Keratinocyte (primary cell): ENCODE results near the gene ZDHHC4. TPM values are rescaled to one million over a fixed set of nuclear protein-coding genes. Genes with fewer than 3 reads are reported as not detected.
"Not testable (repeated sequence)": the region's sequence is repeated elsewhere in the genome, so short reads cannot be mapped to it uniquely, and the experiment has no call there.

Experiments used
- DNase-seq: peaks from one replicate; pipeline ENCODE4 v3.0.0-alpha.2; 2011; ENCODE audit warnings: low read depth, missing footprints, low spot score
- FAIRE-seq: peaks from 2 replicates; lab custom pipeline; 2011; peaks lifted over from hg19 to GRCh38; lab: Jason Lieb, UNC
- H2AFZ ChIP-seq: 2 replicates; pipeline ENCODE4 v1.6.0; 2012; ENCODE audit warnings: low read length, control low read depth, inconsistent platforms; ENCODE audit not compliant: control insufficient read depth
- H3K27ac ChIP-seq: 2 replicates; pipeline ENCODE4 v1.5.1; 2011; ENCODE audit warnings: low read length; ENCODE audit not compliant: control insufficient read depth, insufficient read depth
- H3K27me3 ChIP-seq: 3 replicates; pipeline ENCODE4 v1.6.0; 2011; ENCODE audit warnings: low read length; ENCODE audit not compliant: control insufficient read depth, insufficient read depth; ENCODE audit errors: extremely low read depth
- H3K36me3 ChIP-seq, 2 experiments: 2 replicates in 1 of 2; 3 replicates in 1 of 2; pipeline ENCODE4 v1.5.1; 2011; ENCODE audit warnings: low read length in 2 of 2, mild to moderate bottlenecking in 1 of 2; ENCODE audit not compliant: control insufficient read depth in 2 of 2, insufficient read depth in 2 of 2; ENCODE audit errors: extremely low read depth in 1 of 2
- H3K4me1 ChIP-seq: 3 replicates; pipeline ENCODE4 v1.5.1; 2011; ENCODE audit warnings: low read length; ENCODE audit not compliant: control insufficient read depth, insufficient read depth; ENCODE audit errors: extremely low read depth
- H3K4me2 ChIP-seq: 3 replicates; pipeline ENCODE4 v1.6.0; 2011; ENCODE audit warnings: low read depth, low read length; ENCODE audit not compliant: control insufficient read depth, insufficient read depth; ENCODE audit errors: extremely low read depth
- H3K4me3 ChIP-seq, 3 experiments: fragments of 200-600 bp in 1 of 3; sonication (generic) in 1 of 3; 2 replicates in 2 of 3; 3 replicates in 1 of 3; pipeline ENCODE4 v1.5.1; 2011 to 2016; ENCODE audit warnings: low read length in 3 of 3, mild to moderate bottlenecking in 3 of 3, control low read depth in 2 of 3, inconsistent platforms in 1 of 3, low read depth in 1 of 3, mixed read lengths in 1 of 3, mixed run types in 1 of 3, moderate library complexity in 1 of 3; ENCODE audit not compliant: control insufficient read depth in 2 of 3, insufficient read depth in 2 of 3; ENCODE audit errors: extremely low read depth in 1 of 3
- H3K79me2 ChIP-seq: 2 replicates; pipeline ENCODE4 v1.6.0; 2012; ENCODE audit warnings: low read length; ENCODE audit not compliant: control insufficient read depth, insufficient read depth
- H3K9ac ChIP-seq: 3 replicates; pipeline ENCODE4 v1.6.0; 2011; ENCODE audit warnings: low read length; ENCODE audit not compliant: control insufficient read depth, insufficient read depth; ENCODE audit errors: extremely low read depth
- H3K9me1 ChIP-seq: 3 replicates; pipeline ENCODE4 v1.6.0; 2011; ENCODE audit warnings: low read length; ENCODE audit not compliant: control insufficient read depth, insufficient read depth; ENCODE audit errors: extremely low read depth
- H3K9me3 ChIP-seq: 2 replicates; pipeline ENCODE4 v1.5.1; 2012; ENCODE audit warnings: low read depth, low read length; ENCODE audit not compliant: control insufficient read depth
- H4K20me1 ChIP-seq: 3 replicates; pipeline ENCODE4 v1.6.0; 2011; ENCODE audit warnings: low read length; ENCODE audit not compliant: control insufficient read depth, insufficient read depth; ENCODE audit errors: extremely low read depth
- dilution Hi-C: fragments of 300-500 bp; cut with MboI; formaldehyde crosslinking; loops from one replicate; pipeline ENCODE4 v1.7.0; 2020; ENCODE audit warnings: low sequenced_read_pairs; ENCODE audit not compliant: extremely low pct_ligation_motif_present
- polyA plus RNA-seq, 5 experiments: library from polyadenylated mRNA; depleted of rRNA in 3 of 5; stranded (reverse) in 3 of 5; stranded (forward) in 1 of 5; unstranded in 1 of 5; fragments of >200 nt; gene quantifications; 1 replicate in 1 of 5; 2 replicates in 3 of 5; 3 replicates in 1 of 5; pipeline versions ENCODE4 v1.2.1 to v1.2.3, GENCODE V29; 2011 to 2012; ENCODE audit warnings: missing spikeins in 2 of 5, low read depth in 1 of 5, low replicate concordance in 1 of 5
- TF ChIP-seq, protein P1 (sequence below), 3 experiments: IDR thresholded peaks in 1 of 3; conservative IDR thresholded peaks in 1 of 3; optimal IDR thresholded peaks in 1 of 3; 2 replicates in 2 of 3; 3 replicates in 1 of 3; pipeline versions ENCODE3 to v1.5.1; 2011; ENCODE audit warnings: low read length in 3 of 3, mild to moderate bottlenecking in 3 of 3, moderate library complexity in 2 of 3, control low read depth in 1 of 3, inconsistent platforms in 1 of 3; ENCODE audit not compliant: insufficient read depth in 2 of 3; ENCODE audit errors: extremely low read depth in 1 of 3

The ZDHHC4 gene
- polyA plus RNA-seq, 1 donor (not counting 4 experiments of a cell fraction or from before 2014, with no cell fraction given), result 50.7 TPM

DNA sequence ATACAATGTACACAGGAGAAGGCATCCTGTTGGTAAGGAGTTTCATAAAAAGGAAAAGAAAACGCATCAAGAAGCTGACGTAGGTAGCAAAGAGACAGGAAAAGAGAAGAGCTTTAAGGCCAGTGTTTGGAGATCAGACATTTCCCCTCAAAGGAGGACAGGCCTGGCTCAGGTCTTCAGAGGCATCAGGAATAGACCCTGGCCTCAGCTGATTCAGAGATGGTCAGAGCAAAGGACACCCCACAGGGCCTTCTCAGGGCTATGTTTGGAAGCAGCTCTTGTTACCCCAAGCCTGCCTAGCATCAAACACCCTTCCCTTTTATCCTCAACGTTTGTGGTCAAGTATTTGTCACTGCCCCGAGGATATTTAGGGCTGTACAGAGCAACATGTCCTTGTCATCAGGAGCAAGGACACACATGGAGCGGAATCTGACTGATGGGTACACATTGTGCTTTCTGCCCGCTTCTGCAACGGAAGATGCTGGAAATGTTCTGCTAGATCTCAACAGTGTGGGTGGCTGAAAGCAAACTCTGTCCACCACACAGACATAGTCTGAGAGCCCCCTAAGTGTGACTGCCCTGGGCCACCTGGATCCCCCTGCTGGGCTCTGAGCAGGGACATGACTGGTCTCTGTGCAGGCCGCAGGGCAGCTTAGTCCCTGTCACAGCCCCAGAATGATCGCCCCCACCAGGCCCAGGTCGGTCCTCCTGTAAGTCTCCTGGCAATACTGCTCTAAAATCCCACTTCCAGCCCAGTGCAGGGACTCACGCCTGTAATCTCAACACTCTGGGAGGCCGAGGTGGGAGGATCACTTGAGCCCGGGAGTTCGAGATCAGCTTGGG lies 1.0 kb upstream of the ZDHHC4 start:
- dilution Hi-C loops, result no loop called here
- no peak for FAIRE-seq
- H3K4me1 ChIP-seq, result no peaks in the 10 kb centered on the region
- no peak overlapping the region for H3K9ac ChIP-seq
- H3K79me2 ChIP-seq, result no peaks in the 10 kb centered on the region
- TF ChIP-seq, protein P1, sequence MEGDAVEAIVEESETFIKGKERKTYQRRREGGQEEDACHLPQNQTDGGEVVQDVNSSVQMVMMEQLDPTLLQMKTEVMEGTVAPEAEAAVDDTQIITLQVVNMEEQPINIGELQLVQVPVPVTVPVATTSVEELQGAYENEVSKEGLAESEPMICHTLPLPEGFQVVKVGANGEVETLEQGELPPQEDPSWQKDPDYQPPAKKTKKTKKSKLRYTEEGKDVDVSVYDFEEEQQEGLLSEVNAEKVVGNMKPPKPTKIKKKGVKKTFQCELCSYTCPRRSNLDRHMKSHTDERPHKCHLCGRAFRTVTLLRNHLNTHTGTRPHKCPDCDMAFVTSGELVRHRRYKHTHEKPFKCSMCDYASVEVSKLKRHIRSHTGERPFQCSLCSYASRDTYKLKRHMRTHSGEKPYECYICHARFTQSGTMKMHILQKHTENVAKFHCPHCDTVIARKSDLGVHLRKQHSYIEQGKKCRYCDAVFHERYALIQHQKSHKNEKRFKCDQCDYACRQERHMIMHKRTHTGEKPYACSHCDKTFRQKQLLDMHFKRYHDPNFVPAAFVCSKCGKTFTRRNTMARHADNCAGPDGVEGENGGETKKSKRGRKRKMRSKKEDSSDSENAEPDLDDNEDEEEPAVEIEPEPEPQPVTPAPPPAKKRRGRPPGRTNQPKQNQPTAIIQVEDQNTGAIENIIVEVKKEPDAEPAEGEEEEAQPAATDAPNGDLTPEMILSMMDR (optimal IDR thresholded peaks at IDR 0.05 in 1 of 3, IDR thresholded peaks at IDR 0.05 in 1 of 3, conservative IDR thresholded peaks at IDR 0.05 in 1 of 3; ENCODE audit: extremely low read depth in 1 of 3, insufficient read depth in 2 of 3, low read length in 3 of 3), result no peak
- H3K27ac ChIP-seq, result no peak overlapping the region
- H3K4me2 ChIP-seq, result peak overlapping the region; percentile 27
- no peaks in the 10 kb centered on the region for H3K9me1 ChIP-seq
- no peak for DNase-seq
- peak overlapping the region in 1 of 3 experiments; percentile 15 for H3K4me3 ChIP-seq
- no peaks in the 10 kb centered on the region for H4K20me1 ChIP-seq
- H3K27me3 ChIP-seq, result no peaks in the 10 kb centered on the region
- H3K9me3 ChIP-seq, result no peaks in the 10 kb centered on the region
- peaks cover 2 to 4% of the 10 kb centered on the region in 2 experiments for H3K36me3 ChIP-seq
- H2AFZ ChIP-seq, result no peak overlapping the region

DNA sequence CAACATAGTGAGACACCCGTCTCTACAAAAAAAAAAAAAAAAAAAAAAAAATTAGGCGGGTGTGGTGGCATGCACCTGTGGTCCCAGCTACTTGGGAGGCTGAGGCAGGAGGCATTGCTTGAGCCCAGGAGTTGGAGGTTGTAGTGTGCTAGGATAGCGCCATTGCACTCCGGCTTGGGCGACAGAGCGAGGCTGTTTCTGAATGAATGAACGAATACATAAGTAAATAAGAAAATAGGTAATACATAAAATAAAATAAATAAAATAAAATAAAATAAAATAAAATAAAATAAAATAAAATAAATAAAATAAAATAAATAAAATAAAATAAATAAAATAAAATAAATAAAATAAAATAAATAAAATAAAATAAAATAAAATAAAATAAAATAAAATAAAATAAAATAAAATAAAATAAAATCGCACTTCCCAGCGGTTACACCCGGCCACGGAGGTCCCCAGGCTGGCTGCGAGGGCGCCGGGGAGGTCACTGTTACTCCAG lies 336 bp upstream of the ZDHHC4 start:
- H3K9me1 ChIP-seq, H3K27me3 ChIP-seq, H3K79me2 ChIP-seq, DNase-seq, H3K9me3 ChIP-seq, dilution Hi-C loops, H3K36me3 ChIP-seq, H4K20me1 ChIP-seq, FAIRE-seq, H3K4me1 ChIP-seq: not testable (repeated sequence)
- peak overlapping the region; percentile 87 for H2AFZ ChIP-seq
- peak overlapping the region; percentile 71 for H3K27ac ChIP-seq
- peak overlapping the region; percentile 64 for H3K4me2 ChIP-seq
- peak overlapping the region; percentile 79 for H3K9ac ChIP-seq
- H3K4me3 ChIP-seq, result peak overlapping the region; percentile 59 to 76 (median 73)
